Measurements from ENCODE around the gene ARHGEF10L.

Gene ARHGEF10L

GRCh38 chr1:17546946-17547670 lies 7.6 kb downstream of the ARHGEF10L start:
- no peak for DNase-seq

GRCh38 chr1:17549384-17549783 lies 9.9 kb downstream of the ARHGEF10L start:
- no peak for DNase-seq

- no peak for DNase-seq
These were observed 11.5 kb downstream of the ARHGEF10L start for GRCh38 chr1:17550729-17551584.

DNA sequence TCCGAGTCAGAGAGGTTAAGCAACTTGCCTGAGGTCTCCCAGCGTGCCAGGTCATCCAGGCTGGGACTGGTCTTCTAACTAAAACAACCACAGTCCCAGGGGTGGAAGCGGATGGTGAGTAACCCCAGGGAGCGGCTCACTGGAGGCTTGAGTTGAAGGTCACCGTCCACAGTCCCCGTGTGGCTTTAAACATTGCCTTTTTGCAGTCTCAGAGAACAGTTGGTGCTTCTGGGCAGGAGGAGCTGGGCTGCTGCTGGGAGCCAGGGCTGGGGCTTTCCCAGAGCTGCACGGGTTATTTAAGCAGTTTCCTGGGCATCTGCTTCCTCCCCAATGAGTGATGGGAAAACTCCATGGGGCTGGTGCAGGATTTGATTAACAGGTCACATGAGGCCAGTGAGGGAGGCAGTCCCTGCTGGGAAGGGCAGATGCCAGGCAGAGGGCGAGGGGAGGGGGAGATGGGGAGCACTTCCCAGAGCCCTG lies 12.3 kb downstream of the ARHGEF10L start:
- peak; percentile 31 for DNase-seq

- DNase-seq = peak; percentile 90
These were observed 14.6 kb downstream of the ARHGEF10L start for GRCh38 chr1:17553975-17554700.

GRCh38 chr1:17554954-17555353 lies 15.5 kb downstream of the ARHGEF10L start:
- no peak for DNase-seq

DNA sequence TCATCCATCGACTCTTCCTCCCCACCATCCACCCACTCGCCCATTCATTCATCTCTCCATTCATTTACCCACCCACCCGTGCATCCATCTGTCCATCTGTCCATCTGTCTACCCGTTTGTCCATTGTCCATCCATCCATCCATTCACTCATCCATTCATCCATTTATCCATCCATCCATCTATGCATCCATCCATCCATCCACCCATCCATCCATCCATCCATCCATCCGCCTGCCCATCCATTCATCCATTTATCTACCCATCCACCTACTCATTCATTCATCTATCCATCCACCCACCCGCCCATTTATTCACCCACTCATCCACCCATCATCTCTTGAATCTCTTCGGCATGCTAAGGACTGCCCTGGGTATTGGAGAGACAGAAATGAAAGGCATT lies 18.5 kb downstream of the ARHGEF10L start:
- DNase-seq = no peak

DNA sequence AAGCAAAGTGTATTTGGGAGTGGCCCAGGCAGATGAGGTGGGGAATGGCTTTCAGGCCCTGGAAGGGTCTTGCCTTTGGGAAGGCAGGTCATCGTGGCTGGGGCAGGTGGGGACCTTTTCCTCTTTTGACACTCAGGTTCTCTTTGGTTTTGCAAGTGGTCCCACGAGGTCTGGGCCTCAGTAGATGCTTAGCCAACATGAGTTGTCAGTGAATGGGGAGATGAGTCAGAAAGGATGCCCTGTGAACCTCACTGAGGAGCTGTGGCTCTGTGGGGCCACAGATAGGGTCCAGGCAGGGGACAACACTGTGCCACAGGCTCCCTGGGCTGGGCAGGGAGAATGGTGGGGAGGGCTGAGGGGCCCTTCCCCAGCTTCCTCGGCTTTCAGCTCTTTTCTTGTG lies 19.0 kb downstream of the ARHGEF10L start:
- no peak for DNase-seq

DNA sequence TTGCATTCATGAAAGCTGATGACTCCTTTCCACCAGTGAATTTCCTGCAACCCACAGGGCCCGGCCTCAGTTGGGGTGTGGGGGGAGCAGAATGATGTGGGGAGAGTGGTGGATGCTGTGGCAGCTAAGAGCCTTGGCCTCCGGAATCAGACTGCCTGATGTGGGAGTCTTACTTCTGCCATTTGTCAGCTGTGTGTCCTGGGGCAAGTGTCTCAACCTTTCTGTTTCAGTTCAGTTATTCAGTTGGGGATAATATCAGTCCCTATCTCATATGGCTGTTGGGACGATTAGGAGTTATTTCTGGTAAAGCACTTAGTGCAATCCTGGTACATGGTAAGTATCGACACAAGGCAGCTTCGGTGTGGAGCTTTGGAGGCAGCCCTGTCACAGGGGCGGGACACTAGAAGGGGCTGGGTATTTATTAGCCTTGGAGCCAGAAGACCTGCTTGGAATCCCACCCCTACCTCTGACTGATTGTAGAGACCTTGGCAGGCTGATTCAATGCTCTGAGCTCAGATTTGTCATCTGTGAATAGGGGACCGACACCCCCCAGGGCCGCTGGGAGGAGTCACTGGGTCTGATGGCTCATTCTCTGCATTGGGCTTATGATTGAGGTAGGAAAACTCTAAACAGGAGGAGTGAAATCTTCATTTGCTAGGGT lies 19.6 kb downstream of the ARHGEF10L start:
- DNase-seq = no peak

DNA sequence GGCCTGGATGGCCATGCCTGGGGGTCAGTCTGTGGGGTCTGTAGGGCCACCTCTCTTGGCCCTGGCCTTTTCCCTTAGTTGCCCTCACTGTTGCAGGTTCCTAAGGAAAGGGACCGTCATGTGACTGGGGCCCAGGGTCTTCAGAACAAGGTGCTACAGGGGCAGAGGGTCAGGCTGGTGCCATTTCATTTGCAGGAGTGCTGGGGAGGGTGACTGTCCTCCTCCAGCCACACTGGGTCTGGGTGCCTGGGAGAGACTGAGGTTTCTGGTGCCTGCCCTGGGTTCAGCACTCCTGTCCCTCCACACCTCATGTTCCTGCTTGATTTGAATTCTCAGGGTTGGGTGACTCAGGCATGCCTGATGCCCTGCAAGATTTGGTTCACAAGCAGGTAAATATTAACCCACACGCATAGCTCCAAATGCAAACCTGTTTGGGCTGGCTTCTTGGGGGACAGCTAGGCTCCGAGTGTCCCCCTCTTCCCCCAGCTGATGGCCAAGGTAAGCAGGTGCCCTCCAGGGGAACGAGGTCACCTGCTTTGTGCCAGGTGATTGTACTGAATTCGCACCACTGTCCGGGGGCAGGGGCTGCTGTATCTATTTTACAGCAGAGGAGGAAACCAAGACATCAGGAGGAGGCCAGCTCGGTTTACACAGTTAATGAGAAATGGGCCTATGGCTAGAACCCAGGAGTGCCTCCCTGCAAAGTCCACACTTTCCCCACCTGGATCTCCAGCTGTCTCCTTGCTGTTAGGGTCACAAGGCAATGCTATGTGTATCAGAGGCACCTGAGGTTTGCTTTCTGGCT lies 20.3 kb downstream of the ARHGEF10L start:
- no peak for DNase-seq

- peak; percentile 34 for DNase-seq
These were observed 21.7 kb downstream of the ARHGEF10L start for GRCh38 chr1:17561247-17561548.

- DNase-seq = peak; percentile 60
These were observed 22.1 kb downstream of the ARHGEF10L start for GRCh38 chr1:17561561-17561985.

GRCh38 chr1:17562375-17562774 lies 22.9 kb downstream of the ARHGEF10L start:
- no peak for DNase-seq

GRCh38 chr1:17563494-17564281 lies 24.2 kb downstream of the ARHGEF10L start:
- no peak for DNase-seq

DNA sequence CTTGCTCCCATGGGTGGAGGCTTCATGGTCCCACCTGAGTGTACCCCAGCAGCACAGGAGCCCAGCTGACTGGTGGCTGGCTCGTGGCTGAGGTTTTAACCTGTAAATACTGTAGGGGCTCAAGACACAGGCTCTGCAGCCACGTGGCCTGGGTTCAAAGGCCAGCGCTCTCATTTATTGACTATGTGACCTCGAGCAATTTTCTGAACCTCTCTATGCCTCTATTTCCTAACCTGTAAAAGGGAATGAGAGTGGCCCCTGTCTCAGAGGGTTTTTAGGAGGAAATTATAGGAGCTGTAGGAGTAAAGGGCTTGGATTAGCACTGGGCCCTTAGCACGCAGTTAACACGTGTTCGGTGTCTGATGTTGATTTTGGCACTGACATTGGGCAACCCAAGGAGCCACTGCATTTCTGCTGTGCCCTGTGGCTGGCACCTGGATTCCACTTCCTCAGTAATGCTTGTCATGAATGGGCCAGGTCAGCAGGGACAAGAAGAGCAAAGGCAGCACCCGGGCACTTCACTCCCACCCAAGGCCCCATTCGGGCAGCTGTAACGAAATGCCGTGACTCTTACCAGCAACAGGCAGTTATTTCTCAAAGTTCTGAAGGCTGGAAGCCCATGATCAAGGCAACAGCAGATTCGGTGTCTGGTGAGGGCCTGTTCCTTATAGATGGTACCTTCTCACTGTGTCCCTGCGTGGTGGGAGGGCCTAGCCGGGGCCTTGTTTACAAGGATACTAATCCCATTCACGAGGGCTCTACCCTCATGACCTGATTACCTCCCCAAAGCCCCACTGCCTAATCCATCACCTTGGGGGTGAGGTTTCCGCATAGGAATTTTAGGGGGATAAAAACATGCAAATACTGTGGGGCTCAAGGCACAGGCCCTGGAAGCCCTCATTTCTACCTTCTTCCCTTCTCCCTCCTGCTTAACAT lies 25.2 kb downstream of the ARHGEF10L start:
- no peak for DNase-seq

GRCh38 chr1:17565461-17566252 lies 26.2 kb downstream of the ARHGEF10L start:
- no peak for DNase-seq

DNA sequence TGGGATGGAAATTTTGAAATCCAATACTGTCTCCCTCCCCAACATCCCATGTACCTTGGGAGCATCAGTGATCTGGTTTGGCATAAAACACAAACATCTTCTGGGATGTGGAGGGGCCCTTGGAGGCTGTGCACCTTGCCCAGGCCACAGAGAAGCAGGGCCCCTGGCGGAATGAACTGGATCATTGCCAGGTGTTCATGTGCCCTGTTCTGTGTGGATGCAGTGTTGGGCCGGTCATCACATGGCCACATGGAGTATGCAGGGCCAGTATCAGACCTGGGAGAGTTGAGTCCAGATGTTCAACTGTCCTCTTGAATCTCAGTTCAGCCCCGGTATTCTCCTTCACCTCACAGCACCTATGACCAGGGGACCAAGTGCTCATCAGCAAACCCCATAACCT lies 26.9 kb downstream of the ARHGEF10L start:
- no peak for DNase-seq

GRCh38 chr1:17566892-17567291 lies 27.4 kb downstream of the ARHGEF10L start:
- DNase-seq = no peak

DNA sequence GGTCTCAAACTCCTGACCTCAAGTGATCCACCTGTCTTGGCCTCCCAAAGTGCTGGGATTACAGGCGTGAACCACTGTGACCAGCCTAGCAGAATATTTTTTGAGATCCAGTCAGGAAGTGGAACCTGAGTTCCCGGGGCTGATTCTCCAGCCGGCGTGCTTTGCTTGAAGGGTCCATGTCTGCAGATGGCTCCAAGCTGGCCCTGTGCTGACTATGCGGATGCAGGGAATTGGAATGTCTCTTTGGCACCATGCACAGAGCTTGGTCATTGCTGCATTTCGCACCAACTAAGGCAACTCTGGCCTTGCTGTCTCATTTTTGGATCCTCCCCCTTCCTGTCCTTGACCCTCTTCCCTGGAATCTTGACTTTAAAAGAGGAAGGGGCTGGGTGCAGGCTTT lies 28.1 kb downstream of the ARHGEF10L start:
- DNase-seq = peak; percentile 57

All from fibroblast of skin of scalp (primary cell).